ENCODE data around the gene TP73. TPM values are rescaled to one million over a fixed set of nuclear protein-coding genes. Genes with fewer than 3 reads are reported as not detected.

TP73 gene
- total and polyA plus RNA-seq, 2 donors (not counting 1 experiment from before 2014, with no cell fraction given): 1.2 to 2.4 TPM

DNA sequence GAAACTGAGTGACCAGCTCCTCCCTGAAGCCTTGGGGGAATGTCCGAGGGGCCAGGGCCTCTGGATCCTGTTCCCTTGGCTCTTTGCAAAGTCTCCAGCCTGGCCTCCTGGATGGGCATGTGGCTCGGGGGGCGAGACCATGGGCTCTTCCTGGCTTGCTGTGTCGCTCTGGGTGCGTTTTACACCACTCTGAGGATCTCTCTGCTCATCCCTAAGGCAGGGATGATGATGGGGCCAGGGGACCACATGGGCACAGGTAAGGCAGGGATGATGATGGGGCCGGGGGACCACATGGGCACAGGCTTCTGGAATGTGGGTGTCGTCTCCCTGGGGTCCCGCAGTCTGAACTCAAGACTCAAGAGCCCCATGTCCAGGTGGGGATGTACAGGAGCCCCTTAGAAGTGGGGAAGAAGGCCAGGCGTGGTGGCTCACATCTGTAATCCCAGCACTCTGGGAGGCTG, 17.7 kb downstream of the TP73 start:
- Histone ChIP-seq H3K4me2 (replicated peaks; ENCODE audit: low read depth, low read length, poor library complexity, severe bottlenecking) (no peak overlapping the region), H3K4me3 (ENCODE audit: control extremely low read depth in 1 of 5, extremely low read depth in 1 of 5, insufficient read depth in 1 of 5, low read depth in 2 of 5, low read length in 4 of 5) (no peak overlapping the region), H2AFZ (ENCODE audit: insufficient read depth, low read depth, low read length, poor library complexity, severe bottlenecking) (no peak overlapping the region), H3K4me1 (ENCODE audit: control insufficient read depth in 2 of 2, insufficient read depth in 2 of 2, low read length in 2 of 2) (peaks cover 51 to 63% of the 10 kb centered on the region in 2 donors), H3K9ac (ENCODE audit: low read length) (no peak overlapping the region), H3K27ac (ENCODE audit: low read length in 2 of 2) (no peak overlapping the region), H3K36me3 (replicated peaks in 1 of 2; ENCODE audit: control extremely low read depth in 1 of 2, control insufficient read depth in 1 of 2, extremely low read depth in 1 of 2, insufficient read depth in 2 of 2, low read length in 1 of 2) (no peaks in the 10 kb centered on the region), H3K27me3 (replicated peaks in 1 of 4; ENCODE audit: control extremely low read depth in 1 of 4, control insufficient read depth in 3 of 4, insufficient read depth in 4 of 4, low read length in 3 of 4) (peaks cover 0 to 4% (median 0%) of the 10 kb centered on the region in 4 experiments), H3K9me3 (ENCODE audit: control extremely low read depth in 1 of 3, control insufficient read depth in 2 of 3, insufficient read depth in 1 of 3, low read length in 2 of 3) (peaks cover 0 to 5% (median 0%) of the 10 kb centered on the region in 3 donors), H4K20me1 (ENCODE audit: control insufficient read depth, insufficient read depth, low read length, poor library complexity, severe bottlenecking) (no peaks in the 10 kb centered on the region), H3K79me2 (ENCODE audit: control insufficient read depth, insufficient read depth, low read length) (no peaks in the 10 kb centered on the region)
- DNase-seq (no peak), ATAC-seq (ENCODE audit: low read depth) (no peak)
- no peaks in the 10 kb centered on the region for H3K9me3 Mint-ChIP-seq (ENCODE audit: insufficient read depth)
- POLR2A ChIA-PET: no interaction called here
- intact Hi-C loops (cut with micrococcal nuclease): no loop called here
- TF ChIP-seq EZH2 (IDR thresholded peaks at IDR 0.05; ENCODE audit: borderline replicate concordance, insufficient read depth, low read depth, low read length, poor library complexity, severe bottlenecking): no peak
- TF ChIP-seq, protein P1, sequence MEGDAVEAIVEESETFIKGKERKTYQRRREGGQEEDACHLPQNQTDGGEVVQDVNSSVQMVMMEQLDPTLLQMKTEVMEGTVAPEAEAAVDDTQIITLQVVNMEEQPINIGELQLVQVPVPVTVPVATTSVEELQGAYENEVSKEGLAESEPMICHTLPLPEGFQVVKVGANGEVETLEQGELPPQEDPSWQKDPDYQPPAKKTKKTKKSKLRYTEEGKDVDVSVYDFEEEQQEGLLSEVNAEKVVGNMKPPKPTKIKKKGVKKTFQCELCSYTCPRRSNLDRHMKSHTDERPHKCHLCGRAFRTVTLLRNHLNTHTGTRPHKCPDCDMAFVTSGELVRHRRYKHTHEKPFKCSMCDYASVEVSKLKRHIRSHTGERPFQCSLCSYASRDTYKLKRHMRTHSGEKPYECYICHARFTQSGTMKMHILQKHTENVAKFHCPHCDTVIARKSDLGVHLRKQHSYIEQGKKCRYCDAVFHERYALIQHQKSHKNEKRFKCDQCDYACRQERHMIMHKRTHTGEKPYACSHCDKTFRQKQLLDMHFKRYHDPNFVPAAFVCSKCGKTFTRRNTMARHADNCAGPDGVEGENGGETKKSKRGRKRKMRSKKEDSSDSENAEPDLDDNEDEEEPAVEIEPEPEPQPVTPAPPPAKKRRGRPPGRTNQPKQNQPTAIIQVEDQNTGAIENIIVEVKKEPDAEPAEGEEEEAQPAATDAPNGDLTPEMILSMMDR (IDR thresholded peaks at IDR 0.05): no peak
- no peaks in the 10 kb centered on the region for H3K27me3 Mint-ChIP-seq
- peaks cover 56% of the 10 kb centered on the region for H3K4me1 Mint-ChIP-seq
- no peak overlapping the region for H3K4me3 Mint-ChIP-seq
- CTCF ChIA-PET: no interaction called here
- H3K27ac Mint-ChIP-seq: no peak overlapping the region
- 92% methylated on average over 9 of the region's 9 CpGs for WGBS (ENCODE audit: insufficient coverage)

DNA sequence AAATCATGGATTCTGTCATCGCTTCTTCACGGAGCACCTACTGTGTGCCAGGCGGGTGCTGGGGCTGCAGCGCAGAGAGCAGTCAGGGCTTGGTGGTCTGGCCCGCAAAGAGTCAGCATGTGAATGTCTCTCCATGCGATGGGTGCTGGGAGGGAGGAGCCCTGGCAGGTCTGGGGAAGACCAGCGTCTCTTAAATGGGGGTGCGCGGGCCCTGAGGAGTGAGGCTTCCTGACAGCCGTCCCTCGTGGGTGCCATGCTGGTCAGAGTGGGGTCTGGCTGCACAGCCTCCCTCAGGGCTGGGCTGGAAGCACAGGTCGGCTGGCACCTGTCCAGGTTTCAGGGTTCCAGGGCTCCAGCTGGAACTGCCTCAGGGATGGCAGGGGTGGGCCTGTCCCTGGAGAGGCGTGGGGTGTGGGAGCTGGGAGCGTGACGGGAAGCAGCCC, 18.5 kb downstream of the TP73 start:
- CTCF ChIA-PET: interaction anchor here (1.4 to 2.5 kb wide), 2 partner anchors 16 to 50 kb away, joined by 6 to 9 read pairs; no protein-coding TSS in a partner anchor
- Mint-ChIP-seq H3K4me3 (no peak overlapping the region), H3K27ac (no peak overlapping the region), H3K27me3 (no peaks in the 10 kb centered on the region), H3K4me1 (peaks cover 59% of the 10 kb centered on the region), H3K9me3 (ENCODE audit: insufficient read depth) (no peaks in the 10 kb centered on the region)
- POLR2A ChIA-PET: no interaction called here
- Histone ChIP-seq H3K4me3 (ENCODE audit: control extremely low read depth in 1 of 5, extremely low read depth in 1 of 5, insufficient read depth in 1 of 5, low read depth in 2 of 5, low read length in 4 of 5) (no peak overlapping the region), H3K27me3 (replicated peaks in 1 of 4; ENCODE audit: control extremely low read depth in 1 of 4, control insufficient read depth in 3 of 4, insufficient read depth in 4 of 4, low read length in 3 of 4) (peaks cover 0 to 4% (median 0%) of the 10 kb centered on the region in 4 experiments), H3K79me2 (ENCODE audit: control insufficient read depth, insufficient read depth, low read length) (no peaks in the 10 kb centered on the region), H3K27ac (ENCODE audit: low read length in 2 of 2) (no peak overlapping the region), H3K36me3 (replicated peaks in 1 of 2; ENCODE audit: control extremely low read depth in 1 of 2, control insufficient read depth in 1 of 2, extremely low read depth in 1 of 2, insufficient read depth in 2 of 2, low read length in 1 of 2) (no peaks in the 10 kb centered on the region), H3K4me2 (replicated peaks; ENCODE audit: low read depth, low read length, poor library complexity, severe bottlenecking) (no peak overlapping the region), H2AFZ (ENCODE audit: insufficient read depth, low read depth, low read length, poor library complexity, severe bottlenecking) (no peak overlapping the region), H3K9ac (ENCODE audit: low read length) (no peak overlapping the region), H3K4me1 (ENCODE audit: control insufficient read depth in 2 of 2, insufficient read depth in 2 of 2, low read length in 2 of 2) (peaks cover 42 to 59% of the 10 kb centered on the region in 2 donors), H4K20me1 (ENCODE audit: control insufficient read depth, insufficient read depth, low read length, poor library complexity, severe bottlenecking) (no peaks in the 10 kb centered on the region), H3K9me3 (ENCODE audit: control extremely low read depth in 1 of 3, control insufficient read depth in 2 of 3, insufficient read depth in 1 of 3, low read length in 2 of 3) (peaks cover 0 to 5% (median 0%) of the 10 kb centered on the region in 3 donors)
- TF ChIP-seq, protein P1 (IDR thresholded peaks at IDR 0.05): no peak
- no peak for DNase-seq
- 95% methylated on average over 15 of the region's 15 CpGs for WGBS (ENCODE audit: insufficient coverage)
- intact Hi-C loops (cut with micrococcal nuclease): no loop called here
- no peak for ATAC-seq (ENCODE audit: low read depth)

All from B cell (primary cell).